GM23338 (cell line): ENCODE results near the gene EHD1. TPM values are rescaled to one million over a fixed set of nuclear protein-coding genes. Genes with fewer than 3 reads are reported as not detected.

Experiments
- ATAC-seq: fragments of 200-7000 bp; cut with Tn5 transposase; 3 replicates; pipeline ENCODE4 v1.9.1; 2020
- DNase-seq: peaks from one replicate; pipeline ENCODE4 v3.0.0-alpha.2; 2015; ENCODE audit warnings: low spot score
- H2AFZ ChIP-seq: fragments of 200-600 bp; sonication (generic); 2 replicates; pipeline ENCODE4 v1.8.0; 2016; ENCODE audit warnings: antibody characterized with exemption, mild to moderate bottlenecking, moderate library complexity
- H3F3A ChIP-seq: fragments of 200-600 bp; sonication (generic); replicated peaks from 2 replicates; pipeline ENCODE4 v1.8.0; 2017; ENCODE audit warnings: antibody characterized with exemption, mixed run types, low read depth
- H3K27ac ChIP-seq: fragments of 200-600 bp; sonication (generic); 2 replicates; pipeline ENCODE4 v1.6.1; 2016; ENCODE audit warnings: low read depth
- H3K27me3 ChIP-seq: fragments of 200-600 bp; sonication (generic); 2 replicates; pipeline ENCODE4 v1.8.0; 2016; ENCODE audit warnings: mild to moderate bottlenecking, mixed run types, moderate library complexity; ENCODE audit not compliant: insufficient read depth
- H3K36me3 ChIP-seq: fragments of 200-600 bp; sonication (generic); 2 replicates; pipeline ENCODE4 v1.8.0; 2016; ENCODE audit warnings: mild to moderate bottlenecking; ENCODE audit not compliant: insufficient read depth
- H3K4me1 ChIP-seq: fragments of 200-600 bp; sonication (generic); 2 replicates; pipeline ENCODE4 v1.8.0; 2016; ENCODE audit warnings: mild to moderate bottlenecking, moderate library complexity; ENCODE audit not compliant: insufficient read depth
- H3K4me2 ChIP-seq: fragments of 200-600 bp; sonication (generic); 2 replicates; pipeline ENCODE4 v1.7.1; 2017; ENCODE audit warnings: mixed run types
- H3K4me3 ChIP-seq: fragments of 200-600 bp; sonication (generic); 2 replicates; pipeline ENCODE4 v1.6.1; 2016; ENCODE audit warnings: mixed run types
- H3K79me2 ChIP-seq: fragments of 200-600 bp; sonication (generic); replicated peaks from 2 replicates; pipeline ENCODE4 v1.8.0; 2017; ENCODE audit warnings: mild to moderate bottlenecking; ENCODE audit not compliant: insufficient read depth
- H3K9me2 ChIP-seq: fragments of 200-600 bp; sonication (generic); 2 replicates; pipeline ENCODE4 v1.8.0; 2017; ENCODE audit not compliant: insufficient read depth
- H4K20me1 ChIP-seq: fragments of 200-600 bp; sonication (generic); replicated peaks from 2 replicates; pipeline ENCODE4 v1.8.0; 2017; ENCODE audit warnings: mild to moderate bottlenecking; ENCODE audit not compliant: insufficient read depth
- H3K27ac Mint-ChIP-seq: 2 replicates; pipeline ENCODE4 v1.8.0; 2020; ENCODE audit warnings: inconsistent platforms, mild to moderate bottlenecking, moderate library complexity, mixed read lengths
- H3K27me3 Mint-ChIP-seq: 3 replicates; pipeline ENCODE4 v1.8.0; 2022; ENCODE audit warnings: low read depth, mild to moderate bottlenecking, moderate library complexity, mixed read lengths, inconsistent platforms; ENCODE audit not compliant: insufficient read depth, poor library complexity
- H3K36me3 Mint-ChIP-seq: 3 replicates; pipeline ENCODE4 v1.8.0; 2021; ENCODE audit warnings: low read depth, mild to moderate bottlenecking, inconsistent platforms, moderate library complexity, mixed read lengths
- H3K4me1 Mint-ChIP-seq: 3 replicates; pipeline ENCODE4 v1.8.0; 2020; ENCODE audit warnings: mild to moderate bottlenecking, inconsistent platforms, mixed read lengths
- H3K4me3 Mint-ChIP-seq: 3 replicates; pipeline ENCODE4 v1.8.0; 2021; ENCODE audit warnings: moderate library complexity, mild to moderate bottlenecking, inconsistent platforms, mixed read lengths
- H3K9me3 Mint-ChIP-seq: 3 replicates; pipeline ENCODE4 v1.8.0; 2020; ENCODE audit warnings: moderate library complexity, mild to moderate bottlenecking, inconsistent platforms, mixed read lengths
- CREB1 ChIP-seq: fragments of 250-450 bp; sonication (Bioruptor Pico); IDR thresholded peaks from 2 replicates; pipeline ENCODE4 v1.5.0; 2020; ENCODE audit warnings: low read depth, mild to moderate bottlenecking, moderate library complexity
- CTCF ChIP-seq, 2 experiments: fragments of 200-600 bp in 1 of 2; sonication (generic) in 1 of 2; conservative IDR thresholded peaks; 2 replicates each; pipeline versions ENCODE4 v1.5.1 to v1.6.1; 2016 to 2017; ENCODE audit warnings: antibody characterized with exemption in 2 of 2, low read depth in 2 of 2, mild to moderate bottlenecking in 2 of 2, moderate library complexity in 1 of 2
- ETS1 ChIP-seq: IDR thresholded peaks from 2 replicates; pipeline ENCODE4 v1.6.1; 2016; ENCODE audit warnings: antibody characterized with exemption
- EZH2 ChIP-seq: fragments of 200-600 bp; sonication (generic); IDR thresholded peaks from one replicate; pipeline ENCODE4 v1.8.0; 2017; ENCODE audit warnings: antibody characterized with exemption, mild to moderate bottlenecking, low read depth; ENCODE audit not compliant: unreplicated experiment
- EZH2phosphoT487 ChIP-seq: fragments of 200-600 bp; sonication (generic); IDR thresholded peaks from one replicate; pipeline ENCODE4 v1.8.1; 2018; ENCODE audit warnings: antibody characterized with exemption; ENCODE audit not compliant: unreplicated experiment
- JUNB ChIP-seq: IDR thresholded peaks from one replicate; pipeline ENCODE4 v1.6.1; 2016; ENCODE audit warnings: antibody characterized with exemption; ENCODE audit not compliant: unreplicated experiment
- NANOG ChIP-seq: IDR thresholded peaks from 2 replicates; pipeline ENCODE4 v1.6.1; 2016; ENCODE audit warnings: antibody characterized with exemption, borderline replicate concordance
- POLR2AphosphoS5 ChIP-seq: IDR thresholded peaks from 2 replicates; pipeline ENCODE4 v1.6.1; 2016; ENCODE audit warnings: antibody characterized with exemption, low read depth
- REST ChIP-seq: IDR thresholded peaks from one replicate; pipeline ENCODE4 v1.6.1; 2018; ENCODE audit warnings: antibody characterized with exemption; ENCODE audit not compliant: unreplicated experiment
- STAT1 ChIP-seq: IDR thresholded peaks from one replicate; pipeline ENCODE4 v1.6.1; 2016; ENCODE audit warnings: antibody characterized with exemption; ENCODE audit not compliant: unreplicated experiment
- ZNF114 ChIP-seq: fragments of 250-450 bp; sonication (Bioruptor Pico); IDR thresholded peaks from 2 replicates; pipeline ENCODE4 v1.5.0; 2020; ENCODE audit warnings: mild to moderate bottlenecking, moderate library complexity
- ZNF331 ChIP-seq: fragments of 250-450 bp; sonication (Bioruptor Pico); IDR thresholded peaks from 2 replicates; pipeline ENCODE4 v1.5.0; 2020; ENCODE audit warnings: low read depth, mild to moderate bottlenecking, moderate library complexity
- ZNF462 ChIP-seq: fragments of 250-450 bp; sonication (Bioruptor Pico); IDR thresholded peaks from 2 replicates; pipeline ENCODE4 v1.5.0; 2020; ENCODE audit warnings: mild to moderate bottlenecking, moderate library complexity
- polyA plus RNA-seq: library from polyadenylated mRNA; unstranded; fragments of >200 nt; fragmentation: Nextera tagmentation; extraction: Ambion mirVana; gene quantifications from 2 replicates; pipeline ENCODE4 v1.2.1, GENCODE V29; 2016
- total RNA-seq: library from RNA; depleted of rRNA; stranded (reverse); fragments of >200 nt; shearing (Covaris generic); gene quantifications from 2 replicates; pipeline ENCODE4 v1.2.3, GENCODE V29; 2014

Gene EHD1
- total and polyA plus RNA-seq, 2 experiments from 2014 or later = 16.7 to 69.7 TPM

GRCh38 chr11:64857485-64857884, 20.9 kb downstream of the EHD1 start:
- Histone ChIP-seq H3K27me3 (no peaks in the 10 kb centered on the region), H3F3A (no peaks in the 10 kb centered on the region), H4K20me1 (no peaks in the 10 kb centered on the region), H3K36me3 (no peaks in the 10 kb centered on the region), H3K4me3 (no peak overlapping the region), H3K9me2 (no peaks in the 10 kb centered on the region), H3K4me1 (peaks cover 3% of the 10 kb centered on the region; the same call in 1 of the 2 replicates), H3K79me2 (peaks cover 7% of the 10 kb centered on the region), H3K4me2 (no peak overlapping the region), H3K27ac (no peak overlapping the region), H2AFZ (no peak overlapping the region)
- no peaks in the 10 kb centered on the region for H3K9me3 Mint-ChIP-seq
- no peak for DNase-seq
- no peaks in the 10 kb centered on the region; the same call in 2 of the 3 replicates for H3K36me3 Mint-ChIP-seq
- no peak overlapping the region for H3K27ac Mint-ChIP-seq
- TF ChIP-seq STAT1 (no peak), EZH2phosphoT487 (no peak), JUNB (no peak), ZNF331 (no peak), REST (no peak), ZNF462 (CRISPR knock-in tag) (no peak), CTCF (conservative IDR thresholded peaks at IDR 0.05; ENCODE audit: low read depth in 2 of 2) (no peak), ZNF114 (CRISPR knock-in tag) (no peak), POLR2AphosphoS5 (no peak), EZH2 (no peak), CREB1 (CRISPR knock-in tag) (no peak), ETS1 (no peak), NANOG (no peak)
- no peak overlapping the region for H3K4me3 Mint-ChIP-seq
- no peak for ATAC-seq
- peaks cover 9% of the 10 kb centered on the region for H3K4me1 Mint-ChIP-seq
- peaks cover 12% of the 10 kb centered on the region for H3K27me3 Mint-ChIP-seq
